H1 (cell line): ENCODE results near the gene RAB10. TPM values are rescaled to one million over a fixed set of nuclear protein-coding genes. Genes with fewer than 3 reads are reported as not detected.

Experiments
- CTCF ChIA-PET: fragments of 300-600 bp; sonication (Branson Sonifier 250); formaldehyde crosslinking; loops from one replicate; lab custom pipeline; 2021; ENCODE audit not compliant: partially characterized antibody; lab: Charles Lee
- POLR2A ChIA-PET: fragments of 300-600 bp; sonication (Branson Sonifier 250); formaldehyde crosslinking; loops from one replicate; lab custom pipeline; 2021; ENCODE audit warnings: inconsistent platforms; ENCODE audit not compliant: partially characterized antibody; lab: Charles Lee
- DNase-seq, 2 experiments: peaks; one replicate each; pipeline versions ENCODE4 v3.0.0 to v3.0.0-alpha.2; 2010 to 2022; ENCODE audit warnings: low spot score in 2 of 2, low read depth in 1 of 2, mixed read lengths in 1 of 2
- FAIRE-seq: peaks from 2 replicates; lab custom pipeline; 2011; peaks lifted over from hg19 to GRCh38; lab: Jason Lieb, UNC
- H2AFZ ChIP-seq: 2 replicates; pipeline ENCODE4 v1.8.1; 2012; ENCODE audit warnings: low read length, inconsistent platforms
- H2AK5ac ChIP-seq: 2 replicates; pipeline ENCODE4 v1.6.1; 2013; ENCODE audit warnings: low read depth, low read length
- H2BK120ac ChIP-seq: replicated peaks from 2 replicates; pipeline ENCODE3; 2013; ENCODE audit warnings: low read depth, low read length, inconsistent platforms
- H2BK12ac ChIP-seq: 2 replicates; pipeline ENCODE4 v1.6.1; 2013; ENCODE audit warnings: low read depth, low read length
- H2BK15ac ChIP-seq: 2 replicates; pipeline ENCODE4 v1.6.1; 2013; ENCODE audit warnings: low read length
- H2BK20ac ChIP-seq: 2 replicates; pipeline ENCODE4 v1.6.1; 2013; ENCODE audit warnings: low read length
- H2BK5ac ChIP-seq: 2 replicates; pipeline ENCODE4 v1.6.1; 2013; ENCODE audit warnings: low read depth, low read length
- H3K14ac ChIP-seq: 2 replicates; pipeline ENCODE4 v1.6.1; 2013; ENCODE audit warnings: inconsistent platforms; ENCODE audit not compliant: insufficient read length
- H3K18ac ChIP-seq: 2 replicates; pipeline ENCODE4 v1.6.1; 2013; ENCODE audit warnings: low read length; ENCODE audit errors: extremely low read depth
- H3K23ac ChIP-seq: 2 replicates; pipeline ENCODE4 v1.6.1; 2013; ENCODE audit warnings: inconsistent platforms; ENCODE audit not compliant: insufficient read length
- H3K23me2 ChIP-seq: 2 replicates; pipeline ENCODE4 v1.6.1; 2013; ENCODE audit warnings: low read depth, low read length
- H3K27ac ChIP-seq: 2 replicates; pipeline ENCODE4 v1.6.1; 2011; ENCODE audit warnings: low read depth, low read length, inconsistent platforms
- H3K27me3 ChIP-seq, 4 experiments: replicated peaks in 1 of 4; 1 replicate in 1 of 4; 2 replicates in 3 of 4; pipeline versions ENCODE4 v1.6.1 to v1.8.1; 2011 to 2013; ENCODE audit warnings: low read length in 3 of 4, mild to moderate bottlenecking in 3 of 4, inconsistent platforms in 2 of 4, mixed read lengths in 2 of 4, moderate library complexity in 1 of 4; ENCODE audit not compliant: control insufficient read depth in 3 of 4, insufficient read depth in 3 of 4; ENCODE audit errors: extremely low read depth in 1 of 4
- H3K36me3 ChIP-seq, 4 experiments: 2 replicates each; pipeline versions ENCODE4 v1.6.1 to v1.8.1; 2011 to 2013; ENCODE audit warnings: mild to moderate bottlenecking in 4 of 4, low read length in 3 of 4, moderate library complexity in 2 of 4, control low read depth in 1 of 4, inconsistent platforms in 1 of 4; ENCODE audit not compliant: insufficient read depth in 4 of 4, control insufficient read depth in 2 of 4
- H3K4ac ChIP-seq: replicated peaks from 2 replicates; pipeline ENCODE3; 2013; ENCODE audit warnings: low read length, low read depth, mixed read lengths, inconsistent platforms; ENCODE audit not compliant: insufficient read length
- H3K4me1 ChIP-seq, 4 experiments: replicated peaks in 1 of 4; 1 replicate in 1 of 4; 2 replicates in 3 of 4; pipeline versions ENCODE4 v1.6.1 to v1.8.1; 2011 to 2013; ENCODE audit warnings: low read length in 3 of 4, inconsistent platforms in 2 of 4, mixed read lengths in 1 of 4; ENCODE audit not compliant: insufficient read depth in 4 of 4, control insufficient read depth in 3 of 4
- H3K4me2 ChIP-seq, 2 experiments: 2 replicates each; pipeline versions ENCODE4 v1.6.1 to v1.8.1; 2011 to 2013; ENCODE audit warnings: low read depth in 2 of 2, low read length in 2 of 2, control low read depth in 1 of 2, inconsistent platforms in 1 of 2, mild to moderate bottlenecking in 1 of 2; ENCODE audit not compliant: insufficient read depth in 1 of 2
- H3K4me3 ChIP-seq, 4 experiments: fragments of 200-600, 300-600 bp in 1 of 4; sonication (generic), shearing (Covaris generic), sonication (Bioruptor Twin) in 1 of 4; 2 replicates each; pipeline versions ENCODE4 v1.5.1 to v1.8.1; 2011 to 2016; ENCODE audit warnings: low read length in 4 of 4, low read depth in 3 of 4, control low read depth in 2 of 4, inconsistent platforms in 2 of 4, mild to moderate bottlenecking in 2 of 4, mixed read lengths in 1 of 4, moderate library complexity in 1 of 4; ENCODE audit not compliant: insufficient read depth in 2 of 4; ENCODE audit errors: extremely low read depth in 1 of 4
- H3K56ac ChIP-seq: replicated peaks from 2 replicates; pipeline ENCODE3; 2013; ENCODE audit warnings: low read depth, mild to moderate bottlenecking, mixed read lengths, low read length, inconsistent platforms; ENCODE audit not compliant: insufficient read length
- H3K79me1 ChIP-seq: 2 replicates; pipeline ENCODE4 v1.6.1; 2013; ENCODE audit warnings: low read depth, low read length, control low read depth
- H3K79me2 ChIP-seq, 2 experiments: 2 replicates each; pipeline versions ENCODE4 v1.6.1 to v1.8.1; 2012 to 2013; ENCODE audit warnings: low read length in 2 of 2, mild to moderate bottlenecking in 2 of 2, inconsistent platforms in 1 of 2; ENCODE audit not compliant: insufficient read depth in 2 of 2, control insufficient read depth in 1 of 2
- H3K9ac ChIP-seq, 4 experiments: replicated peaks in 1 of 4; 1 replicate in 1 of 4; 2 replicates in 3 of 4; pipeline versions ENCODE4 v1.6.1 to v1.8.1; 2011 to 2013; ENCODE audit warnings: low read depth in 3 of 4, low read length in 3 of 4, control low read depth in 2 of 4, mild to moderate bottlenecking in 2 of 4, moderate library complexity in 2 of 4, inconsistent platforms in 1 of 4; ENCODE audit errors: extremely low read depth in 1 of 4
- H3K9me3 ChIP-seq, 2 experiments: 2 replicates each; pipeline versions ENCODE4 v1.6.1 to v1.8.1; 2012 to 2013; ENCODE audit warnings: mild to moderate bottlenecking in 2 of 2, moderate library complexity in 2 of 2, control low read depth in 1 of 2, inconsistent platforms in 1 of 2, low read depth in 1 of 2, low read length in 1 of 2, mixed read lengths in 1 of 2; ENCODE audit not compliant: insufficient read depth in 2 of 2
- H4K20me1 ChIP-seq, 2 experiments: replicated peaks in 1 of 2; 2 replicates each; pipeline versions ENCODE3 to v1.8.1; 2011 to 2013; ENCODE audit warnings: inconsistent platforms in 2 of 2, low read length in 2 of 2, mild to moderate bottlenecking in 1 of 2; ENCODE audit not compliant: insufficient read depth in 2 of 2, control insufficient read depth in 1 of 2
- H4K5ac ChIP-seq: 2 replicates; pipeline ENCODE4 v1.6.1; 2013; ENCODE audit warnings: low read length, low read depth, mixed read lengths, inconsistent platforms; ENCODE audit not compliant: insufficient read length
- H4K8ac ChIP-seq: 2 replicates; pipeline ENCODE4 v1.8.0; 2013; ENCODE audit warnings: mild to moderate bottlenecking, moderate library complexity, low read length, inconsistent platforms; ENCODE audit not compliant: insufficient read depth; ENCODE audit errors: extremely low read depth
- H4K91ac ChIP-seq: replicated peaks from 2 replicates; pipeline ENCODE3; 2013; ENCODE audit warnings: low read length, mixed read lengths, inconsistent platforms; ENCODE audit not compliant: insufficient read length
- CBX8 ChIP-seq: fragments of 300-800, 300-1000 bp; sonication (generic); IDR thresholded peaks from 2 replicates; pipeline ENCODE4 v1.7.1; 2016; ENCODE audit warnings: low read depth, low read length, borderline replicate concordance
- EGR1 ChIP-seq: IDR thresholded peaks from 2 replicates; pipeline ENCODE4 v1.6.1; 2011; ENCODE audit warnings: low read depth, low read length, borderline replicate concordance
- GABPA ChIP-seq: IDR thresholded peaks from 2 replicates; pipeline ENCODE4 v1.6.1; 2011; ENCODE audit warnings: mild to moderate bottlenecking, low read length, moderate library complexity, borderline replicate concordance; ENCODE audit not compliant: insufficient read depth
- KDM1A ChIP-seq: fragments of 200-600, 300-600 bp; sonication (generic); IDR thresholded peaks from 2 replicates; pipeline ENCODE4 v1.7.1; 2016; ENCODE audit warnings: mild to moderate bottlenecking, low read length, borderline replicate concordance
- KDM4A ChIP-seq: IDR thresholded peaks from one replicate; pipeline ENCODE4 v1.7.1; 2012; ENCODE audit warnings: low read depth, mild to moderate bottlenecking, moderate library complexity, low read length, inconsistent platforms; ENCODE audit not compliant: severe bottlenecking
- POU5F1 ChIP-seq: IDR thresholded peaks from 2 replicates; pipeline ENCODE4 v1.6.1; 2011; ENCODE audit warnings: low read depth, mild to moderate bottlenecking, low read length, moderate library complexity
- RXRA ChIP-seq: IDR thresholded peaks from 2 replicates; pipeline ENCODE4 v1.6.1; 2011; ENCODE audit warnings: low read depth, mild to moderate bottlenecking, low read length, moderate library complexity; ENCODE audit not compliant: insufficient read depth
- SAP30 ChIP-seq: fragments of 300-600 bp; sonication (generic); IDR thresholded peaks from 2 replicates; pipeline ENCODE4 v1.7.1; 2012; ENCODE audit warnings: low read length, moderate library complexity, mild to moderate bottlenecking, inconsistent platforms; ENCODE audit not compliant: insufficient read depth, insufficient replicate concordance
- SP2 ChIP-seq: IDR thresholded peaks from 2 replicates; pipeline ENCODE4 v1.6.1; 2012; ENCODE audit warnings: mild to moderate bottlenecking, low read length, inconsistent platforms
- WGBS, 2 experiments: shearing (Covaris generic) in 1 of 2; methylation state at CpG; one replicate each; pipeline versions ENCODE4 v1.1.6 to v1.1.7; 2013 to 2015; ENCODE audit warnings: low lambda C conversion rate in 2 of 2, mixed read lengths in 2 of 2, inconsistent platforms in 1 of 2, low coverage in 1 of 2, missing lambda C conversion rate in 1 of 2; ENCODE audit not compliant: insufficient replicate concordance in 2 of 2, insufficient coverage in 1 of 2, insufficient read length in 1 of 2; ENCODE audit errors: extremely low coverage in 1 of 2, missing lambda C conversion rate in 1 of 2; 5-methylcytosine and 5-hydroxymethylcytosine counted together
- polyA plus RNA-seq, 7 experiments: library from polyadenylated mRNA; depleted of rRNA in 3 of 7; stranded (reverse) in 5 of 7; unstranded in 2 of 7; fragments of >200 nt in 5 of 7; fragments of 200-250 nt in 2 of 7; gene quantifications; 1 replicate in 5 of 7; 2 replicates in 1 of 7; 4 replicates in 1 of 7; pipeline versions ENCODE4 v1.2.1 to v1.2.3, GENCODE V29; 2011 to 2013; ENCODE audit warnings: missing spikeins in 2 of 7, mixed read lengths in 2 of 7
- total RNA-seq: library from RNA; stranded (reverse); fragmentation: NEBNext Ultra II Directional; extraction: Animal tissue kit (Norgen Biotek cat#: 25700); gene quantifications from 2 replicates; pipeline ENCODE4 v1.2.1, GENCODE V29; 2021
- TF ChIP-seq, protein P1 (sequence below): IDR thresholded peaks from 2 replicates; pipeline ENCODE4 v1.6.1; 2011; ENCODE audit warnings: low read length, improper control_type of control experiment

Gene RAB10
- total and polyA plus RNA-seq, 2 of the 8 experiments (the other 6 are each of a cell fraction or from before 2014, with no cell fraction given) = 42.6 to 136 TPM

DNA sequence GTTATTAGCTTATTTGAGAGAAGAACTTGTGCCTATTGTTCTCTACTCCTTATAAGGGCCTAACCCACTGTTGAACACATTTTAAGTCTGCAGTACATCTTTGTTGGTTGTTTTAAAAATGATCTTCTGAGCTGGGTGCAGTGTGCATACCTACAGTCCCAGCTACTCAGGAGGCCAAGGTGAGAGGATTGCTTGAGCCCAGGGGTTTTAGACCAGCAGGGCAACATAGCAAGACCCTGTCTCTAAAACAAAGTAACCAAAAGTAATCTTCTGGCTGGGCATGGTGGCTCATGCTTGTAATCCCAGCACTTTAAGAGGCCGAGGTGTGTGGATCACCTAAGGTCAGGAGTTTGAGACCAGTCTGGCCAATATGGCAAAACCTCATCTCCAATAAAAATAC, 25.8 kb upstream of the RAB10 start:
- Histone ChIP-seq H3K23me2 (no peaks in the 10 kb centered on the region), H2AFZ (no peak overlapping the region), H2BK15ac (no peak overlapping the region), H2AK5ac (no peak overlapping the region), H3K27ac (no peak overlapping the region), H3K4me1 (peaks cover 3 to 8% (median 4%) of the 10 kb centered on the region in 4 experiments; a peak in 4 of 7 replicates), H3K4me3 (no peak overlapping the region), H2BK120ac (no peak overlapping the region), H2BK12ac (no peak overlapping the region), H4K8ac (no peak overlapping the region), H3K4ac (no peak overlapping the region), H2BK20ac (no peak overlapping the region), H3K79me1 (no peaks in the 10 kb centered on the region), H4K91ac (no peak overlapping the region), H3K79me2 (no peaks in the 10 kb centered on the region), H3K4me2 (no peak overlapping the region), H4K20me1 (no peaks in the 10 kb centered on the region), H3K27me3 (no peaks in the 10 kb centered on the region), H3K9me3 (no peaks in the 10 kb centered on the region), H4K5ac (no peak overlapping the region), H3K14ac (no peak overlapping the region), H2BK5ac (no peak overlapping the region), H3K9ac (no peak overlapping the region), H3K23ac (no peak overlapping the region), H3K56ac (no peak overlapping the region), H3K36me3 (no peaks in the 10 kb centered on the region), H3K18ac (no peak overlapping the region)
- no peak for FAIRE-seq
- whole genome bisulfite sequencing, 2 experiments = 92% methylated on average over 1 of the region's 1 CpG; no CpG with 5 or more reads in 1 of the 2 experiments
- DNase-seq = no peak
- ChIA-PET POLR2A (interaction anchor here (1.1 kb wide), 1 partner anchor 23 kb away, joined by 3 read pairs; no protein-coding TSS in a partner anchor), CTCF (interaction anchor here (0.6 to 1.6 kb wide), 3 partner anchors 11 to 48 kb away, joined by 3 to 4 read pairs (median 3); no protein-coding TSS in a partner anchor)
- TF ChIP-seq CBX8 = no peak
- TF ChIP-seq KDM1A = no peak
- no peak for TF ChIP-seq SP2
- TF ChIP-seq, protein P1, sequence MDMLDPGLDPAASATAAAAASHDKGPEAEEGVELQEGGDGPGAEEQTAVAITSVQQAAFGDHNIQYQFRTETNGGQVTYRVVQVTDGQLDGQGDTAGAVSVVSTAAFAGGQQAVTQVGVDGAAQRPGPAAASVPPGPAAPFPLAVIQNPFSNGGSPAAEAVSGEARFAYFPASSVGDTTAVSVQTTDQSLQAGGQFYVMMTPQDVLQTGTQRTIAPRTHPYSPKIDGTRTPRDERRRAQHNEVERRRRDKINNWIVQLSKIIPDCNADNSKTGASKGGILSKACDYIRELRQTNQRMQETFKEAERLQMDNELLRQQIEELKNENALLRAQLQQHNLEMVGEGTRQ = no peak
- no peak for TF ChIP-seq POU5F1
- TF ChIP-seq EGR1 = no peak
- no peak for TF ChIP-seq KDM4A
- no peak for TF ChIP-seq GABPA
- no peak for TF ChIP-seq SAP30
- no peak for TF ChIP-seq RXRA
